NCI-H524 treated with DMSO at 0.1 percent for 48 hours (cell line): ENCODE results near the gene SELENBP1.

Experiments
- DNase-seq: peaks from one replicate; lab custom pipeline; 2025; lab: John Stamatoyannopoulos, UW

SELENBP1 gene

DNA sequence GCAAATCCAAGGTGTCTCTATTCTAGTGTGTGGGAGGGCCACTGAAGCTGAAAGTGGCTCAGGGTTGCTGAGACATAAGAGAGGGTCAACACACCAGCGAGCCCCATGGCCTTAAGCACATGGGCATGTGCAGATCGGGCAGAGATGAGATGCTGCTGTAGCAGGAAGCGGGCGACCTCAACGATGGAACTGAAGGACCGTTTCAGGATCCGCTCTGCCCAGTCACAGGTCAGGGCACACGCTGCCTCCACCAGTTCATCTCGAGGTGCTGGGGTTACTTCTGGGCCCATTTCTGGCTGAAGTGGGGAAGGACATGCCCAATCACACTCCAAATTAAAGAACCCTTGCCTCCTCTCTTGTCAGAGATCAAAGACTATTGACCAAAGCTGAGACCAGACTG is 28.9 kb downstream of the SELENBP1 start:
- DNase-seq = no peak

DNA sequence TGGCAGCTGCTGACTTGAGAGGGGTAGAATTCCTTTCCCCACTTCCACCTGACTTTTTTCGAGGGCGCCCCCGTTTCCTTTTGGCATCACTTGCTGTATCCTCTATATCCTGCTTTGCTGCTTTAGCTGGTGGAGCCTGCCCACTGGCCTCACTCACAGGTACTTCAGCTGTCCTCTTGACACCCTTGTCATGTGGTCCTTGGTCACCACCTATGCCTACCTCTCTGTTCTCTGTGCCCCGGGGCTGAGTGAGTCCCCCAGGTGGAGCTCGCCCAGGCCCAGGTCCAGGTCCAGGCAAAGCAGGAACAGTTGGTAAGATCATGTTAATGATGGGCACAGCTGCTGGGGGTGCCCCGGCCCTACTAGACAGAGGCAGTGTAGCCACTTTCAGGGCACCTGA is 29.9 kb downstream of the SELENBP1 start:
- DNase-seq = no peak

DNA sequence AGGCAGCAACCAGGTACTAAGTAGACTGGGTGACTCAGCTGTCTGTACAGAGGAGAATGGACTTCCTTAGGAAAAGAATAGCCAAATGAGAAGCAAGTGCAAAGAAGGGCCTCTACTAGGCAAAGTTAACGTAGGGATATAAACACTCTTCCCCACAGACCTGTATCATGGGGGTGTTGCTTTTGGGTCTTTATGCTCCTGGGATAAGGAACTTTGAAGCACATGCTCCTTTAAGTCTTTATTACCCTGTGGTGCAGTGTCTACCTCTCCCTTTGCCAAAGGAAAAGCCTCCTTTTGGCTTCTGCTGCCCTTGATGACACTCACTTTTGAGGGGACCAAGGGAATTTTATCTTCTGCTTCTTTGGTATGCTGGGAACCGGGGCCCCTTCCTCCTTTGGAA is 30.5 kb downstream of the SELENBP1 start:
- DNase-seq = no peak

DNA sequence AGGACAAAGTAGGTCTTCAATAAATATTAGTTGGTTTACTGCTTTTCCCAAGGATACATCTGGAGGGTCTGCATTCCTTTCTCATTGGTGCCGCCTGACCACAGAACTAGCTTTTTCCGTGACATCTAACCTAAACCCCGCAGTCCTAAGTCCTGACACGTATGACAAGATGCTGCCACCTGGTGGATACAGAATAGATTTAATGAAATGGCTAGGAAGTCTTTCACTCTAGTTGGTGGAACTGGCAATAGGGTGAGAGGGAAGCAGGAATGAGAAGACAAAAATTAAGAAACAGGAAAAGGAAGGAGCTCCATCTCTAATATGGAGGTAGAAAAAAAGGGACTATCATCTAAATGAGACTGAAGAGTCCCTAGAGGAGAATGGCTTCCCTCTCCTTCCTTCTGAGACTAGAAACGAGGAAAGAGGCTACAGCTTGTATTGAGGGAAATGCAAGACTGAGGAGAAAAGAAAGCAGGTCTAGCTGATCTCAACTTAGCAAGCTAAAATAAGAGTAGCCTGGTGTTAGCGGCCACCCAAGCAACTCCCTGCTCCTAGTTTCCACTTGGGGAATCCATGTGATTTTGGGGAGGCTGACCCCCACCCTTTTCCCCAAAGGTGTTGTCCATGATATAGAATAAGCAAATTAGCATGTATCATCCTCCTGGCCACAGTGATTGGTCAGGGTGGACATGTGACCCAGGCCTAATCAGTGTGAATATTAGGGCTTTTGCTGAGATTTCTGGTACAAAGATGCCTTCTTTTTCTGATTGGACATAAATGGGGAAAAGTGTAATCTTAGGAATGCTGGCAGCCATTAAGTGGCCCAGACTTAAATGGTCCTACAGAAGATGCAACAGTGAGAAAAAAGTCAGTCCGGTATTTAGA is 31.4 kb downstream of the SELENBP1 start:
- DNase-seq = peak; percentile 13

DNA sequence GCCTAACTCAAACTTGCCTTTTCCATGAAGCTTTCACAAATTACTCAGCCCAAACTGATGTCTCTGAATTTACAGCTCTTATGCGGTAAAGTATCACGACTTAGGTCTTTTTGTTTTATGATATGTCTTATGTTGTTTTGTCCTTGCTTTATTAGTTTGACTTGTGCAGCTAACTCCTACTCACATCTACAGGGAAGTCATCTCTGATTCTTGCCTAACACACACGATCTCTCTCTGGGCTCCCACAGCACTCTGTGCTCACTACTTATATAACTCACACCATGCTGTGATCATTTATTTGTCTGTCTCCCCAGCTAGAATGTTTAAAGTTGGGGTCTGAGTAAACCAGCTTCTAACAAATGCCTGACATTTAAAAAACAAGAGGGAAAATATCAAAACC is 35.9 kb downstream of the SELENBP1 start:
- DNase-seq = no peak

DNA sequence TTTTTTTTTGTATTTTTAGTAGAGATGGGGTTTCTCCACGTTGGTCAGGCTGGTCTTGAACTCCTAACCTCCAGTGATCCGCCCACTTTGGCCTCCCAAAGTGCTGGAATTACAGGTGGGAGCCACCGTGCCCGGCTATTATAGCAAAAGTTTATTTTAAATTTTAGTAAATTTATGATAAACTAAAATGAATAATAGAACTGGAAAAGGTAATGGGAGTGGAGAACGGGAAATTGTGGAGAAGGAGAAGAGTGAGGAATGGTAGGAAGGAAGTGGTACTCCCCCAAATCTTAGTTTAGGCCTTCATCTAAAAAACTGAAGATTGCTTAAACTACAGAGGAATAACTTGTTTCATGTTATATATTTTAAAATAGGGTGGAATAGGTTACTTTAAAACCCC is 37.7 kb downstream of the SELENBP1 start:
- DNase-seq = no peak

DNA sequence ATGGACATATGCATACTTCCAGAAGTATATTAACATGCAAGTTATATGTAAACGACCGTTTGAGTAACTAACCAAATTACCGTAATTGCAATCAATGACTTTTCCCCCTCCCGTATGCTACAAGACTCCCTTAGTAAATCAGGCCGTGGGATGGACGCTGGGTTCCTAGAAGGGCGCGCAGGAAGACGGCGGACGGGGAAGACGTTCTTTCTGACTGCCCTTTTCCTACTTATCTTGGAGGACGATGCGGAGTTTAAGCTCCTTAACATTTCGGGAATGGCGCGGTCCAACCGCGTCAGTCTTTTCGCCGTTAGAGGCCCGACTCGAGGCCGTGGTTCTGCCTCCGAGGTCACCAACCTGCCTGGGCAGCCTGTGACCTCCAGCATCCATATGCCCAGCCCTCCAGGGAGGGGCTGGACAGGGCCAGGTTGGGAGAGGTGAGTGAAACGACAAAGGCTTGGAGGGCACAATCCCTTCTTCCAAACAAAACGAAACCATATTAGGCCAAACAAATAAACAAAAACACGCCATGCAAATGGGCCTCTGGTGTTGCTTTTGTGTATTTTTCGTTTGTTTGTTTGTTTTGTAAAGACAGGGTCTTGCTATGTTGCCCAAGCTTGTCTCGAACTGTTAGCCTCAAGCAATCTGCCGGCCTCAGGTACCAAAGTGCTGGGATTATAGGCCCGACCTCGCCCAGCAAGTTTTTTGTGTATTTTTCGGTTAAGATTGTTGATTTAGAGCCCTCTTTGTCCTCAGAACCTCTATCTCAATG is 44.4 kb downstream of the SELENBP1 start:
- DNase-seq = no peak

DNA sequence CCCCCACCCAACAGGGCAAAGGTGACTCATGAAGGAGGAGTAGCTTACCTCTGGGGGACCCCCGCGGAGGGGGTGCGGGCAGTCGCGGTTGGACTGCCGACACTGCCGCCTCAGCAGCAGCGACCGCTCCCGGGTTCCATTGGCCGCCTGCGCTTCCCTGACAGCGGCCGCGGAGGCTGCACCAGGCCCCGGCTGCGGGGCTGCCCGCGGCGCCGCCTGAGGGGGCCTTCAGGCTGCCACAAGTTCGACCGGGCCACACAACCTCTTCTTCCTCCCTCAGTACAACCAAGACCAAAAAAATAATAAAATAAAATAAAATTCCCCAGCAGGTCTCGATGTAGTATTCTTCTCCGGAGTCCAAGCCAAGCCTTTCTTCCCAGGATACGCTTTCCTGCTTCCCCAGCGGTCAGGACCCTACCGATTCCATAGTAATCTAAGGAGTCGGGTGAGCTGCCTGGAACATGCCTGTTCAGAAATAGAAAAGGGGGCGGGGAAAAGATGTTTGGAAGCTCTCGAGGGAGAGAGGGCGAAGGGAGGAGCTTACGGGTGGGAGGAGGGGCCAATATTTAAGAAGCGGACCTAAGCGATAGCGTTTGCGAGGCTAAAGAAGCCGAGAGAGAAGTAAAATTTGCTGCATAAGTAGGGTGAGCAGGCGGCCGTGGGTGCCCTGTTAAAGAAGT is 45.1 kb downstream of the SELENBP1 start, which contains the start of gene PI4KB:
PI4KB (minus strand) TSS at position 194 of the 680 bp plus-strand sequence. CDS start 10,935 bp downstream, outside the sequence.
- DNase-seq = peak; percentile 82

DNA sequence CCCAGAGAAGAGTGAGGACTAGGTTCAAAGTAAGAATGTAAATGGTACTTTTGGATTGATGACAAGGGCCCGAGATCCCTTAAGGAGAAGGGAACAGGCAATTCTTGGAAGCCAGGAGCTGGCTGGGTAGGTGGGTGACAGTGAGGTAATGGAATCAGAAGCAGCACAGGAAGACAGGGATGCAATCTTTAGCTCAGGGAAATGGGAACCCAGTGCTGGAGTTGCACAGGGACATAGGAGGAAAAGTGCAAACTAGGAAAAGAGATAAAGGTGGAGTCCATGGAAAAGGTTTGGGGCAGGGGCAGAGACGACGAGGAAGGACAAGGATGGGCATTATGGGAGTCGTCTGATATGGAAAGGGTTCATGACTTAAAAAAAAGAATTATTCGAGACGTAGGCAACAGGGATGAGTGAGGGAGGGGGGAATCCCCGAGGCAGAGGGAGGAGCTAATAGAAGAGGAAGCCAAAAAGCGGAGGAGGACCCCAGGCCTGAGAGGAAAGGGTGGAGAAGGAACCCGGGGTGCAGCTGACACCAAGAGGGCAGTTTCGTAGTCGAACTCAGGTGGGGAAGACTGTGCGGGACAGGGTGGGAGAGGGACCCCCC is 45.8 kb downstream of the SELENBP1 start:
- DNase-seq = no peak

DNA sequence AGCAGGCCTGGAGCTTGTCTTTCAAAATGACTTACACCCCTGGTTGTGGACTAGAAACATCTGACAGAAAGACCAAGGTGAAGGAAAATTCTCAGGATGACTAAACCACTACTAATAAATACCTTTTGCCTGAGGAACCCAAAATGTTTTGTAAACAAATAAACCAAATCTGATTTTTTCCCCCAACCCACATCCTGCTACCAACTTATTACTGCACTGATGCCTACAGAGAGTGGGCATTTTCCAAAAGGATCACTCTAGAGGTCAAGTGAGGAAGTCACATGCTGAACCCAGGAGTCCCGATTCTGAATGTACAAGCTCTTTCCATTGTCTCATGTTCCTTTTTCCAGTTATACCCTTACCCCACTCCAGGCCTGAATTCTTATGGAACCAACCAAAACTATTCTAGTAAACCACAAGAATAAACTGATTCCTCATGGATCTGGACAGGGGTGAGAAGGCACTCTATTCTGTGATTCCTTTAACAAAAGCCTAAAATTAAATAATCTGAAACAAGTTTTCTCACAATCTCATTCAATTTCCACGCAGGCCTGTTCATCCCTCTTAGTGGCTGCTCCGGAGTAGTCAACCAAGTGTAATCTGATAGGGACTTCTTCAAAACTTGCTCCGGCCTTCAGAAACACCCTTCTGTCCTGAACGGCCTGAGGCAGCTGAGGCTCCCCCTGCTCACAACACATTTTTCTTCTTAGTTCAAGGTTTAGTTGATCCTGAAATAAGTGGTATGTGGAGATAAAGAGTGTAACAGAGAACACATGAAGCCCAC is 46.7 kb downstream of the SELENBP1 start:
- no peak for DNase-seq

DNA sequence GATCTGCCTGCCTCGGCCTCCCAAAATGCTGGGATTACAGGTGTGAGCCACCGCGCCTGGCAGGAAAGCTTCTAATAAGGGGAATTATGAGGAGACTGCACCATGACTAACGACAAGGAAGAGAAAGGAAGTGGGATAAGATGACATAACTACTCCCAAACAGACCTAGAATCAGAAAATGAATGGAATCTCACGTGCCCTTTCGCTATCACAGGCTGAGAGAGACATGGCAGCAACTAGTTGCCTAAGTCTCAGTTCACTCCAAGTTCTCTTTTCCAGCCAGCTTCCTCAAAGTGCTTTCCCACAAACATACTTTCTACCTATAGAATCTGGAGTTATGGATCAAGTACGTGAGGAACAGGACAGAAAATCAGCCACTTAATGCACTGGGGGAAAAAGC is 47.3 kb downstream of the SELENBP1 start:
- no peak for DNase-seq

DNA sequence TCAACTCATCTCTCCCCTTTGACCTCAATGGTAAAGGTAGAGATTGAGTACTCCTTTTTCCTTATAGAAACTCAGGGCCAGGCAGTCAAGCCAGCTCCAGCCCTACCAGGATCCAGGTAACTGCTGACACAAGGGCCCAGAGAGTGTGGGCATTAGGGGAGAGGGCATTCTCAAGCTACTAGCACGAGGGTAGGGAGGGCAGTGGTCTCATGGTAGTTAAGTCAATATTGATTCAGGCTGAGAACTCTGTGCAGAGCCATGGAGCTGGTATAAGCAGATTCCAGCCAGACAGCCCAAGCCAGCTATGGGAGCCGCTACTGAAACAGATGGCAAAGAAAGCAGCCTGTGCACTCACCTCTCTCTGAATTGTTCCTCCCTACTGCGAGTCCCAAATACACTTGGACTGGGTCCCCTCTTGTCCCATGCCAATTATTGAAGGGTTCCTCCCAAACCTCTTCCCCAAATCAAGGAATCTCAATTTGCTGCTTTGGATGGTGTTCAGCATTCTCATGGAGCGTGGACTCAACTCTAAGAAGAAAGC is 48.0 kb downstream of the SELENBP1 start:
- no peak for DNase-seq

DNA sequence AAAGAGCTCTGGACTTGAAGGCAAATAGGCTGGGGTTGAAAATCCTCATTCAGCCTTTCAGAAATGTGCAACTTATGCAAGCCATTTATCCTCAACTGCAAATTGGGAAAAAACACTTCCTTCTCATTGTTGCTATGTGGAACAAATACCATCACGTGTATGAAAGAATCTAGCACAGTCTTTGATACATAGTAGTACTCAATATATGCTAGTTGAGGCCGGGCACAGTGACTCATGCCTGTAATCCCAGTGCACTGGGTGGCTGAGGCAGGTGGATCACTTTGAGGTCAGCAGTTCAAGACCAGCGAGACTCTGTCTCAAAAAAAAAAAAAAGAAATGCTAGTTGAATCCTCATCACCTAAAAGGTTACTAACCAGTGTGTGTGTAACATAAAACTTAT is 53.5 kb downstream of the SELENBP1 start:
- no peak for DNase-seq

DNA sequence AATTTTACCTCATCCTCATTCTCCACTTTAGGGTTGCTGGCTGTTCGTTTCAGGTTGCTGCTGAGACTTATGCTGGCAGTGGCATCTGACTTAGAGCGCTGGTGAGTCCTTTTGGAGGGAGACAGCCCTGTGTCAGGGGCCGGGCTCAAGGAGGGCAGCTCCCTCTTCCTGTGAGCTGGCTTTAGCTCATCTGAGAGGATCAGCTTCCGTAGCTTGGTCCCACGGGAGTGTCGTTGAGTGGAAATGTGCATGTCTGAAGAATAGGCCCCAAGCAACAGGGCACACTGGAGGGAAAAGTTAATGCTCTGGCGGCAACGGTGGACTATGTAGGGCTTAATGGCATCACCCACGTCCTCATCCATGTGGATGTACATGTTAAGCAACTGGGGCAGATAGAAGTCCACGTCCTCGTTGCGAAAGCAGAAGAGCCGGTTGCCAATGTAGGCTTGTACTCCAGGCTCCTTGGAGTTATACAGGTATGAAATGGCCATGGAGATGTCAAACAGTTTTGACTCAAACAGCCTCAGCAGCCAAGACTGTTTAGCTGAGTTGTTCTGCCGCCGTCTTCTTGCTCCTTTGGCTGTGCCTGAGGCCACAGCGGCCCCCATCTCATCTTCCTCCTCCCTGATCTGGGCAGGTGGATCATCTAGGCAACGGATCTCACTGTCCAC is 56.8 kb downstream of the SELENBP1 start:
- no peak for DNase-seq
